ENCODE measurements around the gene NRDC.

NRDC gene

DNA sequence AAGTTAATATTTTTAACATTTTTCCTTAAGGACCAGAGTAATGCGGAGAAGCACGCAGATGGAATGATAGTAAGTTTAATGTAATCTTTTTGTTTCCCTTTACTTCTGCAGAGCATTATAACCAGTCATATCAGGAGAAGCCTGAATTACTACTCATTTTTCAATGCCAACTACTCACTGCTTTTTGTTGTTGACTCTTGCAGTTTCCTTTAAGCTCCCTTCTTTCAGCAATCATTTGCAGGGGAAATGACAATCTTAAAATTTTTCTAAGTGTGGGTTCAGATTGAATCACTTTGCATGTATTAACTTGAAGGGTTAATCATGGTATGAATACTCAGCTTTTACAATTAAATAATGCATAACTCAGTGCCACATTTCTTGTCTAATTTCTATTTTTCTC, 122.2 kb downstream of the NRDC start:
- DNase-seq = no peak

DNA sequence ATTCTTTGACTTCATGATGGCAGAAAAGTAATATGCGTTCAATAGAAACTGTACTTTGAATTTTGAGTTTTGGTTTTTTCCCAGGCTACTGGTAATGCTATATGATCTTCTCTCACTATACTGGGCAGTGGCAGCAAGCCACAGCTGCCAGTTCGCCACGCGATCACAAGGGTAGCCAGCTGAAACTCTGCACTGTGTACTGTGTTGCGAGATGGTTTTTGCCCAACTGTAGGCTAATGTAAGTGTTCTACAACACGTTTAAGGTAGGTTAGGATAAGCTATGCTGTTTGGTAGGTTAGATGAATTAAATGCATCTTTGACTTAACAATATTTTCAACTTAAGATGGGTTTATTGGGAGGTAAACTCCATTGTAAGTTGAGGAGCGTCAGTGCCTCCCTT, 123.1 kb downstream of the NRDC start:
- no peak for DNase-seq

DNA sequence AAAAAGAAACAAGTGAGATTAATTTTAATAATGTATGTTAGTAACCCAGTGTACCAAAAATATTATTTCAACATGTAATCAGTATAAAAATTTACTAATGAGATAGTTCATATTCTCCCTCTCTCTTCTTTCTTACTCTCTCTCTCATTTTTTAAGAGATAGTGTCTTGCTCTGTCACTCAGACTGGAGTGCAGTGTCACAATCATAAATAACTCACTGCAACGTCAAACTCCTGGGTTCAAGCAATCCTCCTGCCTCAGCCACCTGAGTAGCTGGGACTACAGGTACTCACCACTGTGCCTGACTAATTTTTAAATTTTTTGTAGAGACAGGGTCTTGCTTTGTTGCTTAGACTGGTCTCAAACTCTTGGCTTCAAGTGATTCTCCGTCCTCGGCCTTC, 123.9 kb downstream of the NRDC start:
- DNase-seq = no peak

DNA sequence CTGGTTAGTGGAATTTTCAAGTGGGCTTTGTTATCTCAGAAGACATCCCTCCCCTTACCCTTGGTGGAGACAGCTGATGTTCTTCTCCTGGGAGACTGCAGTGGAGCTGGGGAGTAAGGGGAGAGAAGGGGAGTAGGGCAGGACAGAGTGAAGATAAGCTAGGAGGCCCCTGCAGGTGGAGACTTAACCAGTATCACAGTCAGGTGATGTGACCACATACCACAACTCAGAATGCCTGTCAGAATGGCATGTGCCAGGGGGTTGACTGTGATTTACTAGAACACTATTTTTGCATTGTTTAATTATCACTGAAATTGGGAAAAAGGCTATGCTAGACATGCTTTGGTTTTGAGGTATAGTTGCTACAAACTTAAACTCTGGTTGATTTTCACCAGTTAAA, 124.6 kb downstream of the NRDC start:
- DNase-seq = no peak

DNA sequence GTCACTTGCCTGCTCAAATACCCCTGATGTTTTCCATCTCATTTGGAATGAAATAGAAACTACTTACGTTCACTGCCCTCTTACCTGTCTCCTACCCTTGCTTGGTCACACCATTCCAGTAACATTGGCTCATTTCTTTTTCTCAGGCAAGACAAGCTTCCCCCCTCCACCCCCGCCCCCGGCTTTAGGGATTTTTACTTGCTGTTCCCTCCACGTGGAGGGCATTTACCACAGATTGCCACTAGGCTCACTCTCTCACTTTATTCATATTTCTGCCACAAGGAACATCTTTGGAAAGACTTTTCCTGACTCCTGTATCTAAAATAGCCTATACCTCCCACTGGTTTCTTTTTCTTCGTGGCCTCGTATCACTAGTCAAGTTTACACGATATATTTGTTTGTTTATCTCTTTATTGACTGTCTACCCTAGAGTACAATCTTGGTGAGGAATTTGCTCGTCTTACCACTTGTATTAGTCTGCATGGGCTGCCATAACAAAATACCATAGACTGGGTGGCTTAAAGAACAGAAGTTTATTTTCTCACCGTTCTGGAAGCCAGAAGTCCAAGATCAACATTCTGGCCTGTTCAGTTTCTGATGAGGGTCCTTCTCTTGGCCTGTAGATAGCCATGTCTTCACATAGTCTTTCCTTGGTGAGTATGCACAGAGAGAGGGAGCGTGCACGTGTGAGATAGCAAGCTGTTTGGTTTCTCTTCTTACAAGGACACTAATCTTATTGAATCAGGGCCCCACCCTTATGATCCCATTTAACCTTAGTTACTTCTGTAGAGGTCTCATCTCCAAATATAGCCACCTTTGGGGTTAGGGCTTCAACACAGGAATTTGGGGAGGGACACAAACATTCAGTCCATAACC, 126.2 kb downstream of the NRDC start:
- DNase-seq = no peak

DNA sequence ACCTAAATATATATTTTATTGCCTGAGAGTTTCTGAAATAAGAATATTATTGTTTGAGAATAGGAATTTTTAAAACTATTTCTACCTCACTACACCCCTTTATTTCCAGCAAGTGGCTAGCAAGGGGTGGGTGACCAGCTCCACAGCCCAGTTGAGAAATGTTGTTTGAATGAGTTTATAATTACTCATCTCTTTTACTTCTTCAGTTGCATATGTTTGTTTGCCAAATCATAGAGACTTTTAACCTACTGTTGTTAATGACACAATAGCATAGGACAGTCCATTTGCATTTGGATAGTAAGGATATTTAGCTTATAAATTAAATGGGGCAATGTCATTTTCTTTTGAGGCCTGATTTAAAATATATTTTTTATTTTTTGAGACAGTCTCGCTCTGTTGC, 127.8 kb downstream of the NRDC start:
- DNase-seq = no peak

DNA sequence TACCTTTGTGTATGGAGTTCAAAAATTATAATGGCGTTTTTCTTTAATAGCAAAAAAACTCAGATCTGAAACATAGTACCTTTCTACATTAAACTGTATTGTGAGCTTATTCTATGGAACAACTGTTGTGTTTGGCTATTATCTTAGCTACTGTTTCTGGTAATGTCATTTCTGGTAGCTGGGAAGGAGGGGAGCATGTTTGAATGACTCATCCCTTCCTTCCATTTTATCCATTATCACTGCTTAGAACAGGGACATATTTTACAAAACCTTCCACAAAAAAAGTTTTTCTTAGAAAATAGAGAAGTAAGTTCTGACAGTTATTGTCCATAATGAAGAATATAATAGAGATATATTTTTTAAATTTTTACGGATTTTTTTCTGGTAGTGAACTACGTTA, 128.3 kb downstream of the NRDC start:
- no peak for DNase-seq

DNA sequence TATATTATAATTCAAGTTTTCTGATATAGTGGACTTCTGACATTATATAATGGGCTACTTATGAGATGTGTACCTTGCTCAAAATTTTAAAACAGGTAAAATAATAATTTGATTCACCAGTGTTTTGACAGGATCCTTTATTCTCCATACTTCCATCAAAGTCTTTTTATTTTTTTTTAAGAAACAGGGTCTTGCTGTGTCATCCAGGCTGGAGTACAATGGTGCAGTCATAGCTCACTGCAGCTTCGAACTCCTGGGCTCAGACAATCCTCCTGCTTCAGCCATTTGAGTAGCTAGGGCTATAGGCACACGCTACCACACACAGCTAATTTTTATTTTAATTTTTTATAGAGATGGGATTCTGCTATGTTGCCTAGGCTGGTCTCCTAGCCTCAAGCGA, 129.4 kb downstream of the NRDC start:
- DNase-seq = no peak

DNA sequence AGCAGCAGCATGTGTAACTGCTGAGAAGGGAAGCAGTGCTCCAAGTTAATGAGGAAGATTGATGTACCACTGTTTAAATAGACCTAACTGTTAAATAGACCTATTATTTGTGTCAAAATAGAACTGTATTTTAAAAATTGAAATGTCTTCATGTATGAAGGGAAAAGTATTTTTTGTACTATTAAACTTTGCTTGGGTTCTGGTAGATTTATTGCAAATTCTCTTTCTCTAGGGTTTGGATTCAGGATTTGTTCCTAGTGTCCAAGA, 133.3 kb downstream of the NRDC start:
- DNase-seq = no peak

DNA sequence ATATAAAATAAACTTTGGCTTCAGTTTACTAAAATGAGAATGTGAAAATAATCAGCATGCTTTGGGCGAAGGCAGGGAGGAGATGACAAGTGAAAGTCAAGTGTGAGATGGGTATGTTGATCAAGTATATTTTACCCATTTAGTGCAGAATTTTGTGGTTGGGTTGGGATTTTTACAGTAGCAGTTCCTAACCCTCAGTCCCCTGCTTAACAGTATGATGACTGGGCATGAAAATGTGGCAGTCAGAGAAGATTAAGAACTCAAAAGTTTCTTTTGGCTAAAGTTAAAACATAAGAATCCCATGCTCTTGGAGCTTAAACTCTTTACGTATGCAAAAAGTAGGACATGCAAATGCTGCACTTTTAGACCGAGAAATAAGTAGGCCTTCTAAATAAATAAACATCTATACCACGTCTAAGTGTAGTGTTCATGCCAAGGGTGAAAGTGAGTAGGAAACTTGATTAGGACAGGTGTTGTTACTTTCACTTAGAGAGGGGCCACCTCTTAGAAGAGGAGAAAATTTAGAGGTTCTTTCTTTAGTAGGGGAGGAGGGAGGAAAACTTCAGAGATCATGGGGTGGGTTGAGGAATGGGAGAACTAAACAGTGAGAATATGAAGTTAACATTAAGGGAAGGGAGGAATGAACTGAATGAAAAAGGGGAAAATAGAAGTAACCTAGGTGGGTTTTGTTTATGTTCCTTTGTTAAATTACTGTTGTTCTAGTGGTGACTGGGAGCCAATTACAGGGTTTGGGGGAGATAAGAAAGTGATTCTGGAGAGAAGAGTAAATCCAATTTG, 133.8 kb downstream of the NRDC start:
- DNase-seq = no peak

DNA sequence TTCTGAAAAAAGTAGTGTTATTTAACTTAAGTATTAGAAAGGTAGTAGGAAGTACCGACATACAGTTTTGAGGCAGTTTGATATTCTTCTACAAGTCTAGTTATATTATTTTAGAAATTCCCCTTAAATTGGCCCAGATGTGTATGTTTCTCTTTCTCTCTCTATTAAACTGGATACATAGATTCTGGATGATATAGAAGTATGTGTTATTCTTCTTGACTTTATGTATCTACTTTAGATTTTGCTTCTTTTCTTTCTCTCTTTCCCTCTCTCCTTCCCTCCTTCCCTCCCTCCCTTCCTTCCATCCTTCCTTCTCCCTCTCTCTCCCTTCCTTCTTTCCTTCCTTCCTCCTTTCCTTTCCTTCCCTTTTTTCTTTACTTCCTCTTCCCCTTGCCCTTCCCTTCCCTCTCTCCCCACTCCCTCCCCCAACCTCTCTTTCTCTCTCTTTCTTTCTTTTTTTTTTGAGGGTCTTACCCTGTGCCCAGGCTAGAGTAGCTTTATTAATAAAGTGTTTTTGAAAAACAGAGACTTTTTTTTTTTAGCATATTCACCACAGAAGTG, 137.3 kb downstream of the NRDC start:
- no peak for DNase-seq

DNA sequence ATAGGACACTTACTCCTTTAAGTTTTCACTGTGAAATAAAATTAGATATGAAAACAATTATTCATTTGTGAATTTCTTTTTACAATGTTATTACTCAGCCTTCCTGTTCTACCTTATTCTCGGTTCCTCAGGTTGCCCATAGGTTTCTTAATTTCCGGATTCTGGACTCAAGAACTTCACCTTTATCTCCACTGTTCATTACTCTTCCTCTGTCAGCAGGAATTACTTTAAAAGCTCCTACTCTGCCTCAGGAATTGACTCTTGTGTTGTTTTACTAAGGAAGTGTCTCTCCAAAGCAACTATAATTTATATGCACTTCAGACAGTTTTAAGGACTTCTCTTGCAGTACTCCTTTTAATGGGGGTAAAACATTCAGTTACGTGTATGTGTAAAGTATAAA, 137.9 kb downstream of the NRDC start:
- DNase-seq = no peak
